H9 (cell line): ENCODE measurements around the gene IFIH1. TPM values are rescaled to one million over a fixed set of nuclear protein-coding genes. Genes with fewer than 3 reads are reported as not detected.

Experiments
- DNase-seq: peaks from one replicate; pipeline ENCODE4 v3.0.0-alpha.2; 2017
- H2AFZ ChIP-seq: one replicate; pipeline ENCODE4 v1.6.1; 2013; ENCODE audit warnings: mild to moderate bottlenecking, low read length, control low read depth, moderate library complexity
- H2AK5ac ChIP-seq: 2 replicates; pipeline ENCODE4 v1.6.1; 2013; ENCODE audit warnings: low read length, control low read depth, mixed read lengths; ENCODE audit not compliant: insufficient read length
- H2BK120ac ChIP-seq: one replicate; pipeline ENCODE4 v1.6.1; 2013; ENCODE audit warnings: low read depth, mild to moderate bottlenecking, low read length, control low read depth, inconsistent platforms; ENCODE audit not compliant: poor library complexity, severe bottlenecking
- H2BK12ac ChIP-seq: 2 replicates; pipeline ENCODE4 v1.6.1; 2013; ENCODE audit warnings: low read length, control low read depth, mixed read lengths, low read depth; ENCODE audit not compliant: insufficient read length
- H2BK15ac ChIP-seq: 2 replicates; pipeline ENCODE4 v1.6.1; 2013; ENCODE audit warnings: low read depth, low read length, control low read depth
- H2BK20ac ChIP-seq: one replicate; pipeline ENCODE4 v1.6.1; 2013; ENCODE audit warnings: low read depth, mild to moderate bottlenecking, low read length, control low read depth, inconsistent platforms; ENCODE audit not compliant: poor library complexity, severe bottlenecking
- H2BK5ac ChIP-seq: 2 replicates; pipeline ENCODE4 v1.6.1; 2013; ENCODE audit warnings: low read length, control low read depth, mixed read lengths; ENCODE audit not compliant: insufficient read length
- H3K14ac ChIP-seq: 2 replicates; pipeline ENCODE4 v1.6.1; 2013; ENCODE audit warnings: low read length, control low read depth; ENCODE audit not compliant: insufficient read depth
- H3K18ac ChIP-seq: 2 replicates; pipeline ENCODE4 v1.6.1; 2013; ENCODE audit warnings: low read depth, mild to moderate bottlenecking, mixed read lengths, low read length, control low read depth; ENCODE audit not compliant: insufficient read length
- H3K23ac ChIP-seq: 2 replicates; pipeline ENCODE4 v1.6.1; 2013; ENCODE audit warnings: low read length, control low read depth, mixed read lengths, low read depth; ENCODE audit not compliant: insufficient read length
- H3K23me2 ChIP-seq: 2 replicates; pipeline ENCODE4 v1.6.1; 2013; ENCODE audit warnings: low read depth, mild to moderate bottlenecking, mixed read lengths, low read length, control low read depth; ENCODE audit not compliant: insufficient read length, poor library complexity, severe bottlenecking
- H3K27ac ChIP-seq: 2 replicates; pipeline ENCODE4 v1.5.1; 2013; ENCODE audit warnings: low read length, control low read depth, mixed read lengths, low read depth; ENCODE audit not compliant: insufficient read length
- H3K27me3 ChIP-seq: 2 replicates; pipeline ENCODE4 v1.6.1; 2013; ENCODE audit warnings: low read length, control low read depth, inconsistent platforms; ENCODE audit not compliant: insufficient read depth
- H3K4ac ChIP-seq: 2 replicates; pipeline ENCODE4 v1.6.1; 2013; ENCODE audit warnings: low read depth, mild to moderate bottlenecking, control low read depth, inconsistent platforms, low read length, moderate library complexity
- H3K4me1 ChIP-seq: 2 replicates; pipeline ENCODE4 v1.6.1; 2013; ENCODE audit warnings: low read length, control low read depth, inconsistent platforms; ENCODE audit not compliant: insufficient read depth
- H3K4me2 ChIP-seq: 2 replicates; pipeline ENCODE4 v1.6.1; 2013; ENCODE audit warnings: low read length, control low read depth, mixed read lengths; ENCODE audit not compliant: insufficient read length, insufficient read depth
- H3K56ac ChIP-seq: 2 replicates; pipeline ENCODE4 v1.6.1; 2013; ENCODE audit warnings: low read depth, mild to moderate bottlenecking, mixed read lengths, low read length, control low read depth; ENCODE audit not compliant: insufficient read length
- H3K79me1 ChIP-seq: 2 replicates; pipeline ENCODE4 v1.6.1; 2013; ENCODE audit warnings: low read depth, mild to moderate bottlenecking, moderate library complexity, low read length, control low read depth, inconsistent platforms; ENCODE audit not compliant: insufficient read depth, poor library complexity, severe bottlenecking
- H3K79me2 ChIP-seq: 2 replicates; pipeline ENCODE4 v1.6.1; 2013; ENCODE audit warnings: low read length, control low read depth, inconsistent platforms; ENCODE audit not compliant: insufficient read depth
- H3K9ac ChIP-seq: 2 replicates; pipeline ENCODE4 v1.6.1; 2013; ENCODE audit warnings: low read length, control low read depth, mixed read lengths; ENCODE audit not compliant: insufficient read length; ENCODE audit errors: extremely low read depth
- H3K9me3 ChIP-seq: one replicate; pipeline ENCODE4 v1.6.1; 2013; ENCODE audit warnings: low read depth, low read length, inconsistent platforms; ENCODE audit not compliant: control insufficient read depth
- H3T11ph ChIP-seq: one replicate; pipeline ENCODE4 v1.6.1; 2013; ENCODE audit warnings: mild to moderate bottlenecking, low read length, control low read depth, inconsistent platforms
- H4K20me1 ChIP-seq: one replicate; pipeline ENCODE4 v1.6.1; 2013; ENCODE audit not compliant: control insufficient read depth, insufficient read length, insufficient read depth
- H4K5ac ChIP-seq: 2 replicates; pipeline ENCODE4 v1.6.1; 2013; ENCODE audit warnings: low read depth, mild to moderate bottlenecking, mixed read lengths, low read length, control low read depth; ENCODE audit not compliant: insufficient read length
- H4K8ac ChIP-seq: replicated peaks from 2 replicates; pipeline ENCODE4 v1.6.1; 2013; ENCODE audit warnings: low read length, control low read depth, mixed read lengths, low read depth; ENCODE audit not compliant: insufficient read length
- H4K91ac ChIP-seq: 2 replicates; pipeline ENCODE4 v1.6.1; 2013; ENCODE audit warnings: low read depth, mild to moderate bottlenecking, moderate library complexity, mixed read lengths, low read length, control low read depth; ENCODE audit not compliant: insufficient read length
- H3K27ac Mint-ChIP-seq, 3 experiments: 2 replicates in 2 of 3; 3 replicates in 1 of 3; pipeline ENCODE4 v1.8.0; 2020 to 2021; ENCODE audit warnings: mixed read lengths in 3 of 3, mild to moderate bottlenecking in 1 of 3, moderate library complexity in 1 of 3
- H3K27me3 Mint-ChIP-seq: 2 replicates; pipeline ENCODE4 v1.8.0; 2021; ENCODE audit warnings: low read depth, mild to moderate bottlenecking, moderate library complexity, mixed read lengths
- H3K36me3 Mint-ChIP-seq, 3 experiments: 2 replicates in 2 of 3; 3 replicates in 1 of 3; pipeline ENCODE4 v1.8.0; 2020 to 2021; ENCODE audit warnings: low read depth in 3 of 3, mixed read lengths in 3 of 3; ENCODE audit not compliant: insufficient read depth in 1 of 3
- H3K4me1 Mint-ChIP-seq, 2 experiments: 2 replicates each; pipeline ENCODE4 v1.8.0; 2020; ENCODE audit warnings: mixed read lengths in 2 of 2
- H3K4me3 Mint-ChIP-seq, 2 experiments: 2 replicates in 1 of 2; 3 replicates in 1 of 2; pipeline ENCODE4 v1.8.0; 2020 to 2021; ENCODE audit warnings: mild to moderate bottlenecking in 2 of 2, mixed read lengths in 2 of 2, moderate library complexity in 1 of 2
- H3K9me3 Mint-ChIP-seq, 2 experiments: 2 replicates in 1 of 2; 3 replicates in 1 of 2; pipeline ENCODE4 v1.8.0; 2020; ENCODE audit warnings: mild to moderate bottlenecking in 2 of 2, mixed read lengths in 2 of 2, moderate library complexity in 1 of 2
- WGBS: extraction: QIAGEN DNeasy Blood & Tissue Kit; methylation state at CpG from one replicate; pipeline ENCODE4 v1.1.7; 2013; ENCODE audit warnings: missing lambda C conversion rate, low lambda C conversion rate, mixed read lengths; ENCODE audit not compliant: insufficient read length; ENCODE audit errors: extremely low coverage; 5-methylcytosine and 5-hydroxymethylcytosine counted together
- total RNA-seq: library from RNA; stranded (reverse); gene quantifications from 2 replicates; pipeline ENCODE4 v1.2.1, GENCODE V29; 2021
- TF ChIP-seq, protein P1 (sequence below): fragments of 200-600 bp; sonication (generic); conservative IDR thresholded peaks from 3 replicates; pipeline ENCODE4 v1.8.0; 2021; ENCODE audit warnings: antibody characterized with exemption, mild to moderate bottlenecking

The IFIH1 gene
- total RNA-seq, 1 experiment from 2014 or later = 0.81 TPM

DNA sequence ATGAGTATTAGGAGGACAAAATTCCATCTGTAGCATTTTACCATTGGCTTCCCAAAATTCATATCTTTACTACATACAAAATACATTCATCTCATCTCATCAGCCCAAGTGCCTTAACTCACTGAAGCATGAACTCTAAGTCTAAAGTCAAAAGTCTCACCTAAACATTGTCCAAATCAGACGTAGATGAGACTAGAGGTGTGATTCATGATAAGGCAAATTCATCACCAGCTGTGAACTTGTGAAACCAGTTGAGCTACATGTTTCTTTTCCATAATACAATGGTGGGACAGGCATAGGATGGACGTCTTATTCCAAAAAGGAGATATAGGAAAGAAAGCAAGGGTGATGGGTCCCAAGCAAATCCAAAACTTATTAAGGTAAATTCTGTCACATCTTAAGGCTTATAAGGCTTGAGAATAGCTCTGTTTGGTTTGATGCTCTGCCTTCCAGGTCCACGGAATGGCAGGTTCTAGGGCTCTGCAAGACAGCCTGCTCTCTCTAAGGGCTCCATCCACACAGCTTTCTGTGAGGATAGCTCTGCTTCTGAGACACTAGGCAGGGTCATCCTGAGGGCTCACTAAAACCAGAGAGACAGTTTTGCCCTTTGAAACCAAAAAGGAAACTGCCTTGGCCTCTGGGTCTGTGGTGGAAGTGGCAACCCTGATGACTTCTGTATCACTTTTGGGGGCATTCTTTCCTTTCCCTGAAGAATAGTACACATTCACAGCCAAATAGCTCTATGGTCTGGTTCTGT lies 9.6 kb downstream of the IFIH1 start:
- Histone ChIP-seq H3T11ph (no peak overlapping the region), H3K79me2 (no peaks in the 10 kb centered on the region), H4K8ac (no peak overlapping the region), H3K4me2 (no peak overlapping the region), H3K56ac (no peak overlapping the region), H3K9me3 (no peaks in the 10 kb centered on the region), H4K20me1 (no peaks in the 10 kb centered on the region), H3K4me1 (no peaks in the 10 kb centered on the region; the same call in 1 of the 2 replicates), H3K9ac (no peak overlapping the region), H3K18ac (no peak overlapping the region), H4K5ac (no peak overlapping the region), H4K91ac (no peak overlapping the region), H3K27ac (no peak overlapping the region), H3K14ac (no peak overlapping the region), H3K27me3 (no peaks in the 10 kb centered on the region), H3K23ac (no peak overlapping the region), H2BK15ac (no peak overlapping the region), H3K23me2 (no peaks in the 10 kb centered on the region), H2BK5ac (no peak overlapping the region), H2AFZ (no peak overlapping the region), H2BK120ac (no peak overlapping the region), H3K4ac (no peak overlapping the region), H2BK12ac (no peak overlapping the region), H2AK5ac (no peak overlapping the region), H2BK20ac (no peak overlapping the region), H3K79me1 (no peaks in the 10 kb centered on the region)
- Mint-ChIP-seq H3K27me3 (no peaks in the 10 kb centered on the region), H3K27ac (no peak overlapping the region), H3K9me3 (no peaks in the 10 kb centered on the region), H3K4me1 (no peaks in the 10 kb centered on the region), H3K36me3 (no peaks in the 10 kb centered on the region), H3K4me3 (no peak overlapping the region)
- DNase-seq = no peak
- WGBS = no CpG with 5 or more reads among the region's 3 CpGs
- TF ChIP-seq, protein P1, sequence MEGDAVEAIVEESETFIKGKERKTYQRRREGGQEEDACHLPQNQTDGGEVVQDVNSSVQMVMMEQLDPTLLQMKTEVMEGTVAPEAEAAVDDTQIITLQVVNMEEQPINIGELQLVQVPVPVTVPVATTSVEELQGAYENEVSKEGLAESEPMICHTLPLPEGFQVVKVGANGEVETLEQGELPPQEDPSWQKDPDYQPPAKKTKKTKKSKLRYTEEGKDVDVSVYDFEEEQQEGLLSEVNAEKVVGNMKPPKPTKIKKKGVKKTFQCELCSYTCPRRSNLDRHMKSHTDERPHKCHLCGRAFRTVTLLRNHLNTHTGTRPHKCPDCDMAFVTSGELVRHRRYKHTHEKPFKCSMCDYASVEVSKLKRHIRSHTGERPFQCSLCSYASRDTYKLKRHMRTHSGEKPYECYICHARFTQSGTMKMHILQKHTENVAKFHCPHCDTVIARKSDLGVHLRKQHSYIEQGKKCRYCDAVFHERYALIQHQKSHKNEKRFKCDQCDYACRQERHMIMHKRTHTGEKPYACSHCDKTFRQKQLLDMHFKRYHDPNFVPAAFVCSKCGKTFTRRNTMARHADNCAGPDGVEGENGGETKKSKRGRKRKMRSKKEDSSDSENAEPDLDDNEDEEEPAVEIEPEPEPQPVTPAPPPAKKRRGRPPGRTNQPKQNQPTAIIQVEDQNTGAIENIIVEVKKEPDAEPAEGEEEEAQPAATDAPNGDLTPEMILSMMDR = no peak
